Liver (tissue), 9 donors: ENCODE data around the gene SPEN. TPM values are rescaled to one million over a fixed set of nuclear protein-coding genes. Genes with fewer than 3 reads are reported as not detected.

Source experiments
- DNase-seq: peaks from one replicate; pipeline ENCODE4 v3.0.0-alpha.2; 2017; ENCODE audit warnings: low spot score
- H3K27ac ChIP-seq, 2 donors: one replicate each; pipeline ENCODE4 v1.7.0; 2013; ENCODE audit warnings: inconsistent platforms in 2 of 2, low read length in 2 of 2, control low read depth in 1 of 2, low read depth in 1 of 2, mild to moderate bottlenecking in 1 of 2
- H3K27me3 ChIP-seq, 4 donors: one replicate each; pipeline versions ENCODE4 v1.6.1 to v1.7.0; 2013; ENCODE audit warnings: low read length in 3 of 4, inconsistent platforms in 1 of 4, mild to moderate bottlenecking in 1 of 4, moderate library complexity in 1 of 4; ENCODE audit not compliant: control insufficient read depth in 4 of 4, insufficient read depth in 4 of 4
- H3K36me3 ChIP-seq, 4 donors: one replicate each; pipeline versions ENCODE4 v1.6.1 to v1.7.0; 2013; ENCODE audit warnings: low read length in 3 of 4, mild to moderate bottlenecking in 3 of 4, low read depth in 1 of 4, moderate library complexity in 1 of 4; ENCODE audit not compliant: control insufficient read depth in 4 of 4, insufficient read depth in 3 of 4
- H3K4me1 ChIP-seq, 4 donors: one replicate each; pipeline versions ENCODE4 v1.6.1 to v1.7.0; 2013; ENCODE audit warnings: low read length in 3 of 4, mild to moderate bottlenecking in 3 of 4, moderate library complexity in 1 of 4; ENCODE audit not compliant: control insufficient read depth in 4 of 4, insufficient read depth in 4 of 4
- H3K4me3 ChIP-seq, 3 donors: one replicate each; pipeline versions ENCODE4 v1.6.1 to v1.7.0; 2013; ENCODE audit warnings: low read length in 3 of 3, control low read depth in 1 of 3, low read depth in 1 of 3, mild to moderate bottlenecking in 1 of 3
- H3K9ac ChIP-seq, 2 donors: one replicate each; pipeline ENCODE4 v1.7.0; 2013; ENCODE audit warnings: low read length in 2 of 2, mild to moderate bottlenecking in 2 of 2, moderate library complexity in 2 of 2, control low read depth in 1 of 2, low read depth in 1 of 2
- H3K9me3 ChIP-seq, 4 donors: one replicate each; pipeline versions ENCODE4 v1.6.1 to v1.7.0; 2013; ENCODE audit warnings: low read length in 3 of 4; ENCODE audit not compliant: control insufficient read depth in 4 of 4
- EGR1 ChIP-seq, 2 donors: IDR thresholded peaks; 2 replicates each; pipeline ENCODE4 v1.6.1; 2016 to 2018; ENCODE audit warnings: antibody characterized with exemption in 2 of 2, low read depth in 2 of 2
- FOXA1 ChIP-seq: IDR thresholded peaks from 2 replicates; pipeline ENCODE4 v1.6.1; 2016; ENCODE audit warnings: antibody characterized with exemption
- FOXA2 ChIP-seq: IDR thresholded peaks from 2 replicates; pipeline ENCODE4 v1.6.1; 2016; ENCODE audit warnings: antibody characterized with exemption
- GABPA ChIP-seq, 2 donors: IDR thresholded peaks in 1 of 2; conservative IDR thresholded peaks in 1 of 2; 2 replicates each; pipeline ENCODE4 v1.6.1; 2016; ENCODE audit warnings: antibody characterized with exemption in 2 of 2, mild to moderate bottlenecking in 1 of 2, moderate library complexity in 1 of 2
- HNF4A ChIP-seq, 2 donors: conservative IDR thresholded peaks; 2 replicates each; pipeline ENCODE4 v1.6.1; 2016; ENCODE audit warnings: antibody characterized with exemption in 2 of 2, mild to moderate bottlenecking in 2 of 2
- HNF4G ChIP-seq: IDR thresholded peaks from 2 replicates; pipeline ENCODE4 v1.6.1; 2016; ENCODE audit warnings: antibody characterized with exemption
- JUND ChIP-seq, 2 donors: IDR thresholded peaks; 2 replicates each; pipeline ENCODE4 v1.6.1; 2016; ENCODE audit warnings: antibody characterized with exemption in 2 of 2
- NR2F2 ChIP-seq: IDR thresholded peaks from 2 replicates; pipeline ENCODE4 v1.6.1; 2016; ENCODE audit warnings: antibody characterized with exemption
- RAD21 ChIP-seq, 2 donors: IDR thresholded peaks; 2 replicates each; pipeline ENCODE4 v1.6.1; 2016; ENCODE audit warnings: antibody characterized with exemption in 2 of 2, mild to moderate bottlenecking in 2 of 2
- RXRA ChIP-seq, 2 donors: IDR thresholded peaks; 2 replicates each; pipeline ENCODE4 v1.6.1; 2017 to 2018; ENCODE audit warnings: antibody characterized with exemption in 2 of 2, mild to moderate bottlenecking in 1 of 2
- SP1 ChIP-seq: IDR thresholded peaks from 2 replicates; pipeline ENCODE4 v1.6.1; 2018; ENCODE audit warnings: antibody characterized with exemption, mild to moderate bottlenecking
- TAF1 ChIP-seq: conservative IDR thresholded peaks from 2 replicates; pipeline ENCODE4 v1.6.1; 2016; ENCODE audit warnings: antibody characterized with exemption, mild to moderate bottlenecking
- YY1 ChIP-seq: IDR thresholded peaks from 2 replicates; pipeline ENCODE4 v1.6.1; 2016; ENCODE audit warnings: antibody characterized with exemption, mild to moderate bottlenecking
- WGBS: extraction: QIAGEN DNeasy Blood & Tissue Kit; methylation state at CpG from one replicate; pipeline ENCODE4 v1.1.7; 2013; 5-methylcytosine and 5-hydroxymethylcytosine counted together
- polyA plus RNA-seq, 2 donors: library from polyadenylated mRNA; stranded (reverse) in 1 of 2; unstranded in 1 of 2; fragments of 200-250 nt in 1 of 2; fragments of >200 nt in 1 of 2; fragmentation: Nextera tagmentation in 1 of 2; extraction: Ambion mirVana in 1 of 2; gene quantifications; one replicate each; pipeline versions ENCODE4 v1.2.1 to v1.2.3, GENCODE V29; 2013 to 2015
- total RNA-seq, 2 donors: library from RNA; depleted of rRNA; stranded (reverse); fragments of >200 nt; gene quantifications; one replicate each; pipeline ENCODE4 v1.2.3, GENCODE V29; 2014
- TF ChIP-seq, protein P1 (sequence below): IDR thresholded peaks from 2 replicates; pipeline ENCODE4 v1.6.1; 2016; ENCODE audit warnings: antibody characterized with exemption
- TF ChIP-seq, protein P2 (sequence below): IDR thresholded peaks from 2 replicates; pipeline ENCODE4 v1.6.1; 2016; ENCODE audit warnings: antibody characterized with exemption, mild to moderate bottlenecking
- TF ChIP-seq, protein P3 (sequence below): fragments of 150-350 bp; IDR thresholded peaks from 2 replicates; pipeline ENCODE4 v1.5.1; 2017; ENCODE audit warnings: improper control_type of control experiment, low read depth, low read length; ENCODE audit not compliant: missing input control
- TF ChIP-seq, protein P4 (sequence below): IDR thresholded peaks from 2 replicates; pipeline ENCODE4 v1.6.1; 2016; ENCODE audit warnings: antibody characterized with exemption
- TF ChIP-seq, protein P5 (sequence below): IDR thresholded peaks from 2 replicates; pipeline ENCODE4 v1.6.1; 2016; ENCODE audit warnings: antibody characterized with exemption
- donor health status: healthy.
- donor health status: healthy.
- donor health status: healthy.
- donor health status: healthy.
- donor health status: healthy.

Gene SPEN
- total and polyA plus RNA-seq, 4 donors = 7.4 to 29.4 (median 15.2) TPM

DNA sequence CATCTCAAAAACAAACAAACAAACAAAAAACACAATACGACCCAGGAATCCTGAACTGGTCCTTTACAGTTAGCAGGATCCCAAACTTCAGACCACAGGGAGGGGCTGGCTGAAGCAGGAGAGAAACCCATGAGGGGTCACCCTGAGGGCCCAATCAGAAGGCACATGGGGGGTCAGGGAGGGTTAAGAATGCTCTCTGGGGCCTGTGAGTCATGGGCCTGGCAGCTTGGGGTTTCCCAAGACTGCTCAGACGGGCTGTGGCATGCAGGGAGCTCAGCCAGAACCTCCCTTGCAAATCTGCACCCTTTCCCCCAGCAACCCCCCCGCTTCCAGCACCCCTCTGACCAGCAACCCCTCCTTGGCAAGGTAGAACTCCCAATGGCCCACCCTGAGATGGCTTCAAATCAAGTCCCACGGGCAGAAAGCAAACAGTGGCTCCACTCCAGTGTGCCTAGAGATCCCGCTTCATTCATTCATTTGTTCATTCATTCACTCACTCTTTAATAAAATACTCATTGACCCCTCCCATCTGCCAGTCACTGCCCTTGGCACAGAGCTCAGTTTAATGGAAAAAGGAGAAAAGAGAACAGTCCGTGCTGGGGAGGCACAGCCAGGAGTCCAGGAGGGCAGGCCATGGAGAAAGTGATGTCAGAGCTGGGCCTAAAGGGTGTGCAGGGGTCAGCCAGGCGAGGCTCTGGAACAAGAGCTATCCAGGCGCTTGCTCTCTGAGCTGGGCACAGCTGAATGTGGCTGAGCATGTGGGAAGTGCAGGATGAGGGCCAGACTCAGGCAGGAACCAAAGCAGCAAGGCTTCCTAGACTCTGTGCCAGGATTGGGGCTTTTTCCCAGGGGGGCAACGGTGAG lies 48.3 kb upstream of the SPEN start:
- no peaks in the 10 kb centered on the region for H3K36me3 ChIP-seq
- 42% methylated on average over 9 of the region's 9 CpGs for WGBS
- H3K9me3 ChIP-seq = no peaks in the 10 kb centered on the region
- peaks cover 9 to 14% (median 11%) of the 10 kb centered on the region in 4 donors for H3K4me1 ChIP-seq
- no peak overlapping the region for H3K9ac ChIP-seq
- peak overlapping the region in 1 of 3 donors; percentile 9 for H3K4me3 ChIP-seq
- H3K27ac ChIP-seq = peak overlapping the region; percentile 37 to 83
- no peak for DNase-seq
- TF ChIP-seq, protein P1, sequence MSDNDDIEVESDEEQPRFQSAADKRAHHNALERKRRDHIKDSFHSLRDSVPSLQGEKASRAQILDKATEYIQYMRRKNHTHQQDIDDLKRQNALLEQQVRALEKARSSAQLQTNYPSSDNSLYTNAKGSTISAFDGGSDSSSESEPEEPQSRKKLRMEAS = peak; percentile 71
- TF ChIP-seq, protein P2, sequence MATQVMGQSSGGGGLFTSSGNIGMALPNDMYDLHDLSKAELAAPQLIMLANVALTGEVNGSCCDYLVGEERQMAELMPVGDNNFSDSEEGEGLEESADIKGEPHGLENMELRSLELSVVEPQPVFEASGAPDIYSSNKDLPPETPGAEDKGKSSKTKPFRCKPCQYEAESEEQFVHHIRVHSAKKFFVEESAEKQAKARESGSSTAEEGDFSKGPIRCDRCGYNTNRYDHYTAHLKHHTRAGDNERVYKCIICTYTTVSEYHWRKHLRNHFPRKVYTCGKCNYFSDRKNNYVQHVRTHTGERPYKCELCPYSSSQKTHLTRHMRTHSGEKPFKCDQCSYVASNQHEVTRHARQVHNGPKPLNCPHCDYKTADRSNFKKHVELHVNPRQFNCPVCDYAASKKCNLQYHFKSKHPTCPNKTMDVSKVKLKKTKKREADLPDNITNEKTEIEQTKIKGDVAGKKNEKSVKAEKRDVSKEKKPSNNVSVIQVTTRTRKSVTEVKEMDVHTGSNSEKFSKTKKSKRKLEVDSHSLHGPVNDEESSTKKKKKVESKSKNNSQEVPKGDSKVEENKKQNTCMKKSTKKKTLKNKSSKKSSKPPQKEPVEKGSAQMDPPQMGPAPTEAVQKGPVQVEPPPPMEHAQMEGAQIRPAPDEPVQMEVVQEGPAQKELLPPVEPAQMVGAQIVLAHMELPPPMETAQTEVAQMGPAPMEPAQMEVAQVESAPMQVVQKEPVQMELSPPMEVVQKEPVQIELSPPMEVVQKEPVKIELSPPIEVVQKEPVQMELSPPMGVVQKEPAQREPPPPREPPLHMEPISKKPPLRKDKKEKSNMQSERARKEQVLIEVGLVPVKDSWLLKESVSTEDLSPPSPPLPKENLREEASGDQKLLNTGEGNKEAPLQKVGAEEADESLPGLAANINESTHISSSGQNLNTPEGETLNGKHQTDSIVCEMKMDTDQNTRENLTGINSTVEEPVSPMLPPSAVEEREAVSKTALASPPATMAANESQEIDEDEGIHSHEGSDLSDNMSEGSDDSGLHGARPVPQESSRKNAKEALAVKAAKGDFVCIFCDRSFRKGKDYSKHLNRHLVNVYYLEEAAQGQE = peak; percentile 88
- TF ChIP-seq HNF4G = peak; percentile 82
- TF ChIP-seq HNF4A (conservative IDR thresholded peaks at IDR 0.05) = peak; percentile 96 to 97
- no peak for TF ChIP-seq GABPA (IDR thresholded peaks at IDR 0.05 in 1 of 2, conservative IDR thresholded peaks at IDR 0.05 in 1 of 2)
- TF ChIP-seq, protein P3, sequence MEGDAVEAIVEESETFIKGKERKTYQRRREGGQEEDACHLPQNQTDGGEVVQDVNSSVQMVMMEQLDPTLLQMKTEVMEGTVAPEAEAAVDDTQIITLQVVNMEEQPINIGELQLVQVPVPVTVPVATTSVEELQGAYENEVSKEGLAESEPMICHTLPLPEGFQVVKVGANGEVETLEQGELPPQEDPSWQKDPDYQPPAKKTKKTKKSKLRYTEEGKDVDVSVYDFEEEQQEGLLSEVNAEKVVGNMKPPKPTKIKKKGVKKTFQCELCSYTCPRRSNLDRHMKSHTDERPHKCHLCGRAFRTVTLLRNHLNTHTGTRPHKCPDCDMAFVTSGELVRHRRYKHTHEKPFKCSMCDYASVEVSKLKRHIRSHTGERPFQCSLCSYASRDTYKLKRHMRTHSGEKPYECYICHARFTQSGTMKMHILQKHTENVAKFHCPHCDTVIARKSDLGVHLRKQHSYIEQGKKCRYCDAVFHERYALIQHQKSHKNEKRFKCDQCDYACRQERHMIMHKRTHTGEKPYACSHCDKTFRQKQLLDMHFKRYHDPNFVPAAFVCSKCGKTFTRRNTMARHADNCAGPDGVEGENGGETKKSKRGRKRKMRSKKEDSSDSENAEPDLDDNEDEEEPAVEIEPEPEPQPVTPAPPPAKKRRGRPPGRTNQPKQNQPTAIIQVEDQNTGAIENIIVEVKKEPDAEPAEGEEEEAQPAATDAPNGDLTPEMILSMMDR = no peak
- peak; percentile 74 for TF ChIP-seq YY1
- TF ChIP-seq RXRA (IDR thresholded peaks at IDR 0.05) = peak; percentile 96 to 98
- peak; percentile 89 for TF ChIP-seq NR2F2
- peak; percentile 88 to 95 for TF ChIP-seq JUND (IDR thresholded peaks at IDR 0.05)
- TF ChIP-seq, protein P4, sequence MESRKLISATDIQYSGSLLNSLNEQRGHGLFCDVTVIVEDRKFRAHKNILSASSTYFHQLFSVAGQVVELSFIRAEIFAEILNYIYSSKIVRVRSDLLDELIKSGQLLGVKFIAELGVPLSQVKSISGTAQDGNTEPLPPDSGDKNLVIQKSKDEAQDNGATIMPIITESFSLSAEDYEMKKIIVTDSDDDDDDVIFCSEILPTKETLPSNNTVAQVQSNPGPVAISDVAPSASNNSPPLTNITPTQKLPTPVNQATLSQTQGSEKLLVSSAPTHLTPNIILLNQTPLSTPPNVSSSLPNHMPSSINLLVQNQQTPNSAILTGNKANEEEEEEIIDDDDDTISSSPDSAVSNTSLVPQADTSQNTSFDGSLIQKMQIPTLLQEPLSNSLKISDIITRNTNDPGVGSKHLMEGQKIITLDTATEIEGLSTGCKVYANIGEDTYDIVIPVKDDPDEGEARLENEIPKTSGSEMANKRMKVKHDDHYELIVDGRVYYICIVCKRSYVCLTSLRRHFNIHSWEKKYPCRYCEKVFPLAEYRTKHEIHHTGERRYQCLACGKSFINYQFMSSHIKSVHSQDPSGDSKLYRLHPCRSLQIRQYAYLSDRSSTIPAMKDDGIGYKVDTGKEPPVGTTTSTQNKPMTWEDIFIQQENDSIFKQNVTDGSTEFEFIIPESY = peak; percentile 83
- TF ChIP-seq FOXA1 = no peak
- TF ChIP-seq EGR1 (IDR thresholded peaks at IDR 0.05; ENCODE audit: low read depth in 2 of 2) = peak in 1 of 2 donors; percentile 86
- TF ChIP-seq, protein P5, sequence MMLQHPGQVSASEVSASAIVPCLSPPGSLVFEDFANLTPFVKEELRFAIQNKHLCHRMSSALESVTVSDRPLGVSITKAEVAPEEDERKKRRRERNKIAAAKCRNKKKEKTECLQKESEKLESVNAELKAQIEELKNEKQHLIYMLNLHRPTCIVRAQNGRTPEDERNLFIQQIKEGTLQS = peak; percentile 91
- TF ChIP-seq FOXA2 = peak; percentile 46
- TF ChIP-seq RAD21 (IDR thresholded peaks at IDR 0.05) = peak; percentile 35 to 38
- TF ChIP-seq TAF1 = peak; percentile 26
- peak; percentile 99 for TF ChIP-seq SP1
- H3K27me3 ChIP-seq = no peaks in the 10 kb centered on the region
